Upper lobe of right lung (tissue), 1 donor: Measurements from ENCODE around the gene CRP. TPM values are rescaled to one million over a fixed set of nuclear protein-coding genes. Genes with fewer than 3 reads are reported as not detected.

ENCODE experiments used
- ATAC-seq: fragments of 200-7000 bp; cut with Tn5 transposase; one replicate; pipeline ENCODE4 v1.9.1; 2020; ENCODE audit warnings: mild to moderate bottlenecking, moderate library complexity
- DNase-seq: peaks from one replicate; pipeline ENCODE4 v3.0.0-alpha.2; 2020
- H3K27ac ChIP-seq: fragments of 200-600 bp; one replicate; pipeline ENCODE4 v1.8.0; 2022
- H3K27me3 ChIP-seq: fragments of 200-600 bp; one replicate; pipeline ENCODE4 v1.8.0; 2022; ENCODE audit warnings: mild to moderate bottlenecking
- H3K36me3 ChIP-seq: fragments of 200-600 bp; one replicate; pipeline ENCODE4 v1.8.0; 2022
- H3K4me1 ChIP-seq: fragments of 200-600 bp; one replicate; pipeline ENCODE4 v1.8.0; 2022
- H3K4me3 ChIP-seq: fragments of 200-600 bp; one replicate; pipeline ENCODE4 v1.8.0; 2022; ENCODE audit warnings: mild to moderate bottlenecking
- H3K9me3 ChIP-seq: fragments of 200-600 bp; one replicate; pipeline ENCODE4 v1.8.0; 2022
- intact Hi-C: fragments of 100-400 bp; cut with DNase I; formaldehyde crosslinking; loops from one replicate; pipeline ENCODE4 v1.11.0; 2022
- total RNA-seq: library from RNA; stranded (reverse); fragmentation: NEBNext Ultra II Directional; extraction: Animal tissue kit (Norgen Biotek cat#: 25700); gene quantifications from one replicate; pipeline ENCODE4 v1.2.1, GENCODE V29; 2021
- TF ChIP-seq, protein P1 (sequence below): fragments of 200-600 bp; IDR thresholded peaks from one replicate; pipeline ENCODE4 v1.8.0; 2022; ENCODE audit warnings: antibody characterized with exemption
- donor health status: DM: no; HTN: yes; CAD: no; lungs with severe emphysema.

Gene CRP
- total RNA-seq, 1 donor from 2014 or later: 0.26 TPM

DNA sequence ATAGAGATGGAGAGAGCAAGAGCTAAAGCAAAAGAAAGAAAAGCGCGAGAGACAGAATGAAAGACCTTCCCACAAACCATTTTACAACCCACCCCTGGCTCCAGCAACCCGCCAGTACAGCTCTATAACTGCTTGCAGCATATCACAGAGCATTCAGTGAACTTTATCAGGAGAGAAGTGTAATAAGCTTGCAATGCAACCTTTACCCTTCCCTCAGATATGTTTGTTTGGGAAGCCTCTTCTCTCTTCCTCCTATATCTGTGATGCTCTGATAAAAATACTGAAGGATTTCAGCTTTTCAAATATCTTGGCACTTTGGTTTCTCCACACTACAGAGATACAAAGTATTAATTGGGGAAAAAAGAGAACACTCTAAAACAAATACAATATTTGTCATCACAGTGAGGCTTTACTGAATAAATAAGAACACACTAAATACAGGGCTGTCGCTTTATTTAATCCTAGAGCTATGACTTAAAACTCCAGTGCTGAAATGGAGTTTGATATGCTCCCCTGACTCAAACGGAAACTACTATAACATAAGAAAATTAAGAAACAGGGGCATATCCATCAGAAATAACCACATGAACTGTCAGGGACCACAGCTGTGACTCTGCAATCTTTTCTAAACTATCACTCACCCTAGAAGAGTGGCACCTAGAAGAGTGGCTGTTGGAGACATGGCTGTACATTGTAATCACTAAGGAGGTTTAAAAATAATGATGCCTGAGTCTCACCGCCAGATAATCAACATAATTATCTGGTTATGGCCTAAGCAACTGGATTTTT is 6.7 kb downstream of the CRP start:
- no peaks in the 10 kb centered on the region for H3K36me3 ChIP-seq

DNA sequence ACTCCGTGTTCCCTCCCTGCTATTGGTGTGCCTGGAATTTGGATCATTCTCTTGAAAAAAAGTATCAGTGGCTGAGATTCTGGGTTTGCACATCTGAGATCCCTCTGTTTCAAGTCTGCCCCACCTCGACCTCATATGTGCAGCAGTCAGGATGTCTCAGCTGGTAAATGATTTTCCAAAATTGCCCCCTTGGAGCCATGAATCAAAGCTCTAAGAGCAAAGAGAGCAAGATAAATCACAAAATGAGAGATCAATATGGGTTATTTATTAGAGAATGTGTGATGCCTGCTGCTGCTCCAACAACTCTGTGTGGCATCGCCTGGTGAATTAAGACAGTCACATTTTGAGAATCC is 8.5 kb downstream of the CRP start:
- Histone ChIP-seq H3K36me3 (no peaks in the 10 kb centered on the region), H3K4me1 (no peaks in the 10 kb centered on the region), H3K9me3 (no peaks in the 10 kb centered on the region), H3K27me3 (no peaks in the 10 kb centered on the region), H3K4me3 (no peak overlapping the region), H3K27ac (no peak overlapping the region)
- DNase-seq (no peak), ATAC-seq (no peak)
- intact Hi-C loops: no loop called here
- TF ChIP-seq, protein P1, sequence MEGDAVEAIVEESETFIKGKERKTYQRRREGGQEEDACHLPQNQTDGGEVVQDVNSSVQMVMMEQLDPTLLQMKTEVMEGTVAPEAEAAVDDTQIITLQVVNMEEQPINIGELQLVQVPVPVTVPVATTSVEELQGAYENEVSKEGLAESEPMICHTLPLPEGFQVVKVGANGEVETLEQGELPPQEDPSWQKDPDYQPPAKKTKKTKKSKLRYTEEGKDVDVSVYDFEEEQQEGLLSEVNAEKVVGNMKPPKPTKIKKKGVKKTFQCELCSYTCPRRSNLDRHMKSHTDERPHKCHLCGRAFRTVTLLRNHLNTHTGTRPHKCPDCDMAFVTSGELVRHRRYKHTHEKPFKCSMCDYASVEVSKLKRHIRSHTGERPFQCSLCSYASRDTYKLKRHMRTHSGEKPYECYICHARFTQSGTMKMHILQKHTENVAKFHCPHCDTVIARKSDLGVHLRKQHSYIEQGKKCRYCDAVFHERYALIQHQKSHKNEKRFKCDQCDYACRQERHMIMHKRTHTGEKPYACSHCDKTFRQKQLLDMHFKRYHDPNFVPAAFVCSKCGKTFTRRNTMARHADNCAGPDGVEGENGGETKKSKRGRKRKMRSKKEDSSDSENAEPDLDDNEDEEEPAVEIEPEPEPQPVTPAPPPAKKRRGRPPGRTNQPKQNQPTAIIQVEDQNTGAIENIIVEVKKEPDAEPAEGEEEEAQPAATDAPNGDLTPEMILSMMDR: no peak

More for the DNA sequence above, 6.7 kb downstream of the CRP start:
- ATAC-seq (no peak), DNase-seq (no peak)
- Histone ChIP-seq H3K4me3 (no peak overlapping the region), H3K27ac (no peak overlapping the region), H3K27me3 (no peaks in the 10 kb centered on the region), H3K4me1 (no peaks in the 10 kb centered on the region), H3K9me3 (no peaks in the 10 kb centered on the region)
- intact Hi-C loops: no loop called here
- TF ChIP-seq, protein P1: no peak

DNA sequence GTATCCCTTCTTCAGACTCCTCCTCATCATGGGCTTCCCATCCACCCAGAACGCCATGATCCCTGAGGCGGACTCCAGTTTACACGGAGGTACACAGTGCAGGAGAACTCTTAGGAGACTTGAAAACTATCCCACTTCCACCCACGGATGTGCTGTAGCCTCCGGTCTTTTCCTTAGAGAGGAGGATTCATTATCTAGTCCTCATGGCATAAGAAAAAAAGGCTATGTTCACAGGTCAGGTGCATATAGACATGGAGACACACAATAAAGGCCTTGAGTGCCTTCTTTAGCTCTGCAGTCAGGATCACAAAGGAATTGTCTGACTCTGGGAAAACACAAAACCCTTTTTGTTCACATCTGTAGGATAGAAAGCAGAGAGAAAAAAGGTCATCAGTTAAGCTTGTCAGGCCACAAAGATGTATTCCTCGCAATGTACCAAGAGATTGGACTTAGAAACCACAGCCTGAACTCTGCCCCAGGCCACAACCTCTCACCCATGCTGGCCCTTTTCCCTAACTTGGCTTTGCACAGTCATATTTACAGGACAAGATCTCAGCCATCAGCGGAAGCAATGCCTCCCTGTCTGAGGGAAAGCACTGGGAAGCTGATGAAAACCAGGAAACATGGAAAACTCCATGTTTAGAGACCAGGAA is 9.0 kb downstream of the CRP start:
- no peak for DNase-seq
- Histone ChIP-seq H3K27ac (no peak overlapping the region), H3K4me3 (no peak overlapping the region), H3K27me3 (no peaks in the 10 kb centered on the region), H3K36me3 (no peaks in the 10 kb centered on the region), H3K4me1 (no peaks in the 10 kb centered on the region), H3K9me3 (no peaks in the 10 kb centered on the region)
- TF ChIP-seq, protein P1: no peak
- intact Hi-C loops: no loop called here
- ATAC-seq: no peak

DNA sequence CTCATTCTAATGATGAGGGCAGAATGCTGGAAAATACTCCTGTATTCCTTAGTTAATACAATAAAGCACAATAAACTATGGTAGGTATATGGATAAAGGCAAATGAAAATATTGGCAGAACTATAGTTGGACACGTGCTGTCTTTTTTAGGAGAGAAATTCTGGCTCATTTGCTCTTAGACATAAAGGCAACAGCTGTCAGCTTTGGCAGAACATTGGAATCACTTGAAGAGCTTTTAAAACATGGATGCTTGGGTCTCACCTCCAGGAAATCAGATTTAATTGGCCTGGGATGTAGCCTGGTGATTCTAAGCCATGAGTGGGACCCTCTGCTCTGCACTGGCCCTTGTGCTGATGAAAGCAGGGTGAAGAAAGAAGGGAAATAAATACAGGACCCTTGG is 9.9 kb downstream of the CRP start:
- TF ChIP-seq, protein P1: no peak
- ATAC-seq (no peak), DNase-seq (no peak)
- H3K9me3 ChIP-seq: no peaks in the 10 kb centered on the region
- no peaks in the 10 kb centered on the region for H3K27me3 ChIP-seq
- H3K27ac ChIP-seq: no peak overlapping the region
- no peak overlapping the region for H3K4me3 ChIP-seq
- intact Hi-C loops: no loop called here
- no peaks in the 10 kb centered on the region for H3K4me1 ChIP-seq
- no peaks in the 10 kb centered on the region for H3K36me3 ChIP-seq

GRCh38 chr1:159700312-159700711 is 14.1 kb downstream of the CRP start:
- DNase-seq (no peak), ATAC-seq (no peak)
- H3K36me3 ChIP-seq: no peaks in the 10 kb centered on the region
- no peak overlapping the region for H3K4me3 ChIP-seq
- no peaks in the 10 kb centered on the region for H3K4me1 ChIP-seq
- intact Hi-C loops: no loop called here
- TF ChIP-seq, protein P1: no peak
- H3K27me3 ChIP-seq: no peaks in the 10 kb centered on the region
- no peaks in the 10 kb centered on the region for H3K9me3 ChIP-seq
- no peak overlapping the region for H3K27ac ChIP-seq
